ENCODE measurements around the gene MAP4K2. TPM values are rescaled to one million over a fixed set of nuclear protein-coding genes. Genes with fewer than 3 reads are reported as not detected.

Gene MAP4K2
- total RNA-seq, 1 experiment from 2014 or later = 24.7 TPM

GRCh38 chr11:64793271-64794160 is 9.5 kb downstream of the MAP4K2 start:
- no peak overlapping the region for H2AFZ ChIP-seq (ENCODE audit: low read length)
- H2BK15ac ChIP-seq (ENCODE audit: low read depth, low read length) = no peak overlapping the region
- Mint-ChIP-seq H3K27ac (peak overlapping the region in 2 of 3 experiments; percentile 55 to 68; a peak in 3 of 7 replicates), H3K9me3 (no peaks in the 10 kb centered on the region), H3K27me3 (ENCODE audit: low read depth) (no peaks in the 10 kb centered on the region), H3K4me1 (no peaks in the 10 kb centered on the region), H3K36me3 (ENCODE audit: insufficient read depth in 1 of 3, low read depth in 3 of 3) (peaks cover 0 to 15% (median 6%) of the 10 kb centered on the region in 3 experiments; a peak in 3 of 7 replicates), H3K4me3 (no peak overlapping the region; a peak in 1 of 5 replicates)
- no peak overlapping the region for H2AK5ac ChIP-seq (ENCODE audit: insufficient read length, low read length)
- no peak overlapping the region for H3T11ph ChIP-seq (ENCODE audit: low read length)
- no peak overlapping the region for H3K4me2 ChIP-seq (ENCODE audit: insufficient read depth, insufficient read length, low read length)
- no peak overlapping the region for H4K5ac ChIP-seq (ENCODE audit: insufficient read length, low read depth, low read length)
- no peak overlapping the region for H3K9ac ChIP-seq (ENCODE audit: extremely low read depth, insufficient read length, low read length)
- H2BK20ac ChIP-seq (ENCODE audit: low read depth, low read length, poor library complexity, severe bottlenecking) = no peak overlapping the region
- no peak overlapping the region for H3K56ac ChIP-seq (ENCODE audit: insufficient read length, low read depth, low read length)
- H3K23ac ChIP-seq (ENCODE audit: insufficient read length, low read depth, low read length) = no peak overlapping the region
- H3K18ac ChIP-seq (ENCODE audit: insufficient read length, low read depth, low read length) = no peak overlapping the region
- H4K20me1 ChIP-seq (ENCODE audit: control insufficient read depth, insufficient read depth, insufficient read length) = no peaks in the 10 kb centered on the region
- H3K27me3 ChIP-seq (ENCODE audit: insufficient read depth, low read length) = no peaks in the 10 kb centered on the region
- no peak overlapping the region for H3K4ac ChIP-seq (ENCODE audit: low read depth, low read length)
- no peak overlapping the region for H3K14ac ChIP-seq (ENCODE audit: insufficient read depth, low read length)
- no peaks in the 10 kb centered on the region for H3K4me1 ChIP-seq (ENCODE audit: insufficient read depth, low read length)
- no peak for DNase-seq
- no peaks in the 10 kb centered on the region for H3K79me2 ChIP-seq (ENCODE audit: insufficient read depth, low read length)
- no peak overlapping the region for H3K27ac ChIP-seq (ENCODE audit: insufficient read length, low read depth, low read length)
- no peaks in the 10 kb centered on the region for H3K79me1 ChIP-seq (ENCODE audit: insufficient read depth, low read depth, low read length, poor library complexity, severe bottlenecking)
- TF ChIP-seq CTCF (conservative IDR thresholded peaks at IDR 0.05) = no peak
- WGBS (ENCODE audit: extremely low coverage, insufficient read length, low lambda C conversion rate) = no CpG with 5 or more reads among the region's 11 CpGs
- no peak overlapping the region for H4K8ac ChIP-seq (replicated peaks; ENCODE audit: insufficient read length, low read depth, low read length)
- H3K23me2 ChIP-seq (ENCODE audit: insufficient read length, low read depth, low read length, poor library complexity, severe bottlenecking) = no peaks in the 10 kb centered on the region
- no peaks in the 10 kb centered on the region for H3K9me3 ChIP-seq (ENCODE audit: control insufficient read depth, low read depth, low read length)
- H4K91ac ChIP-seq (ENCODE audit: insufficient read length, low read depth, low read length) = no peak overlapping the region
- H2BK5ac ChIP-seq (ENCODE audit: insufficient read length, low read length) = no peak overlapping the region
- H2BK12ac ChIP-seq (ENCODE audit: insufficient read length, low read depth, low read length) = no peak overlapping the region
- H2BK120ac ChIP-seq (ENCODE audit: low read depth, low read length, poor library complexity, severe bottlenecking) = no peak overlapping the region

Measured in H9 (cell line).